Chondrocyte (in vitro differentiated cells): ENCODE measurements around the gene KCNQ1. TPM values are rescaled to one million over a fixed set of nuclear protein-coding genes. Genes with fewer than 3 reads are reported as not detected.

Experiments
- DNase-seq: peaks from one replicate; pipeline ENCODE4 v3.0.0; 2021; ENCODE audit warnings: mixed read lengths, low spot score
- H3K27ac Mint-ChIP-seq: one replicate; pipeline ENCODE4 v1.8.0; 2021; ENCODE audit warnings: mild to moderate bottlenecking, moderate library complexity, mixed read lengths; ENCODE audit not compliant: unreplicated experiment
- H3K27me3 Mint-ChIP-seq: 2 replicates; pipeline ENCODE4 v1.8.0; 2021; ENCODE audit warnings: low read depth, mixed read lengths
- H3K36me3 Mint-ChIP-seq: 2 replicates; pipeline ENCODE4 v1.8.0; 2021; ENCODE audit warnings: low read depth, mixed read lengths
- H3K4me1 Mint-ChIP-seq: 2 replicates; pipeline ENCODE4 v1.8.0; 2021; ENCODE audit warnings: low read depth, mild to moderate bottlenecking, mixed read lengths
- H3K4me3 Mint-ChIP-seq: one replicate; pipeline ENCODE4 v1.8.0; 2021; ENCODE audit warnings: mild to moderate bottlenecking, moderate library complexity, mixed read lengths; ENCODE audit not compliant: unreplicated experiment
- H3K9me3 Mint-ChIP-seq: 2 replicates; pipeline ENCODE4 v1.8.0; 2021; ENCODE audit warnings: low read depth, mixed read lengths
- total RNA-seq: library from RNA; stranded (reverse); gene quantifications from 3 replicates; pipeline ENCODE4 v1.2.1, GENCODE V29; 2021
- TF ChIP-seq, protein P1 (sequence below): fragments of 200-600 bp; sonication (generic); IDR thresholded peaks from 2 replicates; pipeline ENCODE4 v1.5.0; 2021; ENCODE audit warnings: antibody characterized with exemption, mild to moderate bottlenecking, moderate library complexity

KCNQ1 gene
- total RNA-seq, 1 donor from 2014 or later: not detected

DNA sequence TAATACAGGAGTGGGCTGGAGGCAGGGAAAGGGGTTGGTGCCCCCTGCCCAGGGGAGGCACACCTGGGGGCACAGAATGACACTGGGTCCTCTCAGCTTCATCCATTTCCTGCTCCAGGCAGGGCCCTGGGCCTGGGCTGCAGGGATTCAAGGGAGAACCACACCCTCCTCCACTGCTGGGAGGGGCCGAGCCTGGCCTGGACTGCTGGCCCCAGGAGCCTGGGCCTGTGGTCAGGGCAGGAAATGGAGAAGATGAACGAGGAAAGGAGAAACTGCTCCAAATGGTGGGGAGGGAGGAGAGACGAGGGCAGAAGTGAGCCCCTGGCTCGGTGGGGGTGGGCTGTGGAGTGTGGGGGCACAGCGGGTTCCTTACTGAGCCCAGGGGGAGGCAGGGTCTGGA is 293.1 kb downstream of the KCNQ1 start:
- H3K27me3 Mint-ChIP-seq: peaks cover 3% of the 10 kb centered on the region
- DNase-seq: no peak
- peaks cover 21% of the 10 kb centered on the region for H3K4me1 Mint-ChIP-seq
- no peaks in the 10 kb centered on the region for H3K9me3 Mint-ChIP-seq
- no peak overlapping the region for H3K27ac Mint-ChIP-seq
- no peak overlapping the region for H3K4me3 Mint-ChIP-seq
- no peaks in the 10 kb centered on the region for H3K36me3 Mint-ChIP-seq
- TF ChIP-seq, protein P1, sequence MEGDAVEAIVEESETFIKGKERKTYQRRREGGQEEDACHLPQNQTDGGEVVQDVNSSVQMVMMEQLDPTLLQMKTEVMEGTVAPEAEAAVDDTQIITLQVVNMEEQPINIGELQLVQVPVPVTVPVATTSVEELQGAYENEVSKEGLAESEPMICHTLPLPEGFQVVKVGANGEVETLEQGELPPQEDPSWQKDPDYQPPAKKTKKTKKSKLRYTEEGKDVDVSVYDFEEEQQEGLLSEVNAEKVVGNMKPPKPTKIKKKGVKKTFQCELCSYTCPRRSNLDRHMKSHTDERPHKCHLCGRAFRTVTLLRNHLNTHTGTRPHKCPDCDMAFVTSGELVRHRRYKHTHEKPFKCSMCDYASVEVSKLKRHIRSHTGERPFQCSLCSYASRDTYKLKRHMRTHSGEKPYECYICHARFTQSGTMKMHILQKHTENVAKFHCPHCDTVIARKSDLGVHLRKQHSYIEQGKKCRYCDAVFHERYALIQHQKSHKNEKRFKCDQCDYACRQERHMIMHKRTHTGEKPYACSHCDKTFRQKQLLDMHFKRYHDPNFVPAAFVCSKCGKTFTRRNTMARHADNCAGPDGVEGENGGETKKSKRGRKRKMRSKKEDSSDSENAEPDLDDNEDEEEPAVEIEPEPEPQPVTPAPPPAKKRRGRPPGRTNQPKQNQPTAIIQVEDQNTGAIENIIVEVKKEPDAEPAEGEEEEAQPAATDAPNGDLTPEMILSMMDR: no peak

DNA sequence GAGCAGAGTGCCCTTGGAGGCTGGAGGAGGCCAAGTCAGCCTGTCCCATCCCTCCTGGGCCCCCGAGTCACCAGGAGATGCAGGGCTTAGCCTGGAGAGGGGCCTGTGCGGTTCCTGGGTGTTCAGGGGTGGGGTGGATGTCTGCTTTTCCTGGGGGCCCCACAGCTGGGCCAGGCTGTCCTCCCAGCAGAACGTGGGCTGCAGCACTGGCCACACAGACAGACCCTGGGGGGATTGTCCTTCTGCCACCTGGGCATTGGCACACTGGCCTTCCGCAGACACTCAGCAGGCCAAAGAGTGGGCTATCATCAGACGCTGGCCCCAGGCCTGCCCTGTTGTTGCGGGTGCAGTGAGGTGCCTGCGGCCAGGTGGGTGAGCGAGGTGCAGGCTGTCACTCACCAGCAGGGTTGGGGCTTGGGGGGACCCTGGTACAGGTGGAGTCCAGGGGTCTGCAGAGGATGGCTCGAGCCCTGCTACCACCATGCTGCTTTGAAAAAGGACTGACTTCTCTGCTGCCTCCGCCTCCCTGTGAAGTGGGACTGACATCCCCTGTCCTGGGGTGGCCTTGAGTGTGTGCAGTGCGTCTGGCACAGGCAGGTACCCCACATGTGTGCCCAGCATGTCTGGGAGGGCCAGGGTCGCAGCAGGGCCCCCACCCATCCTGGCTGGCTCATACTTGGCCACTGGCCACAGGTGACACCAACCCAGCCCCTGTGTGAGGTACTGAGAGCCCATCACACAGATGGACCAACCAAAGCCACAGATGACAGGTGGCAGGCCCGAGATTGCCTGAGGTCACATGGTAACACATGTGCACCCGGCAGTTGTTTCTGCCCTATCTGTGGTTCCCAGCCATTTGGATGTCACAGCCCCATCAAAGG is 294.0 kb downstream of the KCNQ1 start:
- Mint-ChIP-seq H3K27me3 (peaks cover 1% of the 10 kb centered on the region), H3K4me1 (peaks cover 21% of the 10 kb centered on the region), H3K9me3 (no peaks in the 10 kb centered on the region), H3K36me3 (no peaks in the 10 kb centered on the region), H3K4me3 (no peak overlapping the region), H3K27ac (no peak overlapping the region)
- DNase-seq: no peak
- TF ChIP-seq, protein P1: no peak

DNA sequence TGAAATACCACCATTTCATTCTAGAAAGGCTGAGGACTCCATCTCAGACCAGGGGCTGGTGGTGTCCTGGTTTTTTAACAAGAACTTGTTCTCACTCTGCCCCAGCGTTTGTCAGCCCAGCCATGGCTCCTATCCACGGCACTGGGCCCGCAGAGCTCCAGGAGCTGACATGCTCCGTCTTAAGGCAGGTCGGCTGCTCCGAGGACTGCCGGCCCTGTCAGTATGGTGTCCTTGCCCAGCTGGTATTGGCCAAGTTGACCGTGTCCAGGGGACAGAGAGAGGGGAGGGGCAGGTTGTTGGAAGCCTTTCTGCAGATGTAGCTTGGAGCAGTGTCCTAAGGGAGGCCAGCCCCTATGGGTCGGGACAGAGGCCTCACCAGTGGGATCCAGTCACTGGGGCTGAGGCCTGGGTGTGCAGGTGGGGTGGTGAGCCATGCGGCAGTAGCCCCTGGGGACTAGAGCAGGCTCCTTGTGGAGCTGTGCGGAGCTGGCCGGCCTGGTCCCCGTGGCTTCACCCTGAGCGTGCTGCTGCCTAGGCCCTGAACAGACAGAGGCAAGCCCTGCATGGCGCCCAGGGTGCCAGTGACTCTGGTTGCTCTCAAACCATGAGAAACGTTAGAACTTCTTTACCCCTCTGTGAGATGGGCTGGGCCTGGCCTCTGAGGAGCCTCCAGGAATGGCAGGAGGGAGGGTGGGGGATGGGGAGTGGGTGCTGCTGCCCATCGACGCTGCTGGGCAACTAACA is 294.9 kb downstream of the KCNQ1 start:
- TF ChIP-seq, protein P1: no peak
- Mint-ChIP-seq H3K4me3 (no peak overlapping the region), H3K27ac (no peak overlapping the region), H3K4me1 (peaks cover 21% of the 10 kb centered on the region), H3K36me3 (no peaks in the 10 kb centered on the region), H3K9me3 (no peaks in the 10 kb centered on the region), H3K27me3 (no peaks in the 10 kb centered on the region)
- peak; percentile 80 for DNase-seq

DNA sequence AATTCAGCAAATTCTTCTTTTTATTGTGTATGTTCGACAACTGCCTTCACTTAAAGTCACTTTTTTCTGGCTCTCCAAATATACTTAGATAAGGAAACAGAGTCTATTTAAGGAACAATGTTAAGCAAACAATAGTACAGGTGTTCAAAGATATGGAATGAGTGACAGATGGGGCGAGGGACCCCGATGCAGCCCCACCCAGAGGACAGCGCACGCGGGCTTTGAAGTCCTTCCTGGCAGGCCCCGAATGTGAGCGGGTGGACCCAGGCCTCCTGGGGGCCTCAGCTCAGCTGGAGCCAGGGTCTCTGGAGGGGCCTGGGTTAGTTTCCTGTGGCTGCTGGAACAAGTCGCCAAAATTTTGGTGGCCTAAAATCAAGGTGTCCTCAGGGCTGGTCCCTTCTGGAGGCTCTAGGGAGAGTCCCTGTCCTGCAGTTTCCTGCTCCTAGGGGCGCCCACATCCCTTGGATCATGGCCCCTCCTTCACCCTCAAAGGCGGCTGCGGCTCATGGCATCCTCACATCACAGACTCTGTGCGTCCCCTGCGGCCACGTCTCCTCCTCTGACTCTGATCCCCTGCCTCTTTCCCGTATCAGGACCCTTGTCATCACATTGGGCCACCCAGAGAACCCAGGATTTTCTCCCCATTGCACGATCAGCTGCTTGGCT is 295.6 kb downstream of the KCNQ1 start:
- Mint-ChIP-seq H3K27me3 (no peaks in the 10 kb centered on the region), H3K4me1 (peaks cover 21% of the 10 kb centered on the region)

More for the DNA sequence above, 295.6 kb downstream of the KCNQ1 start:
- H3K4me3 Mint-ChIP-seq: no peak overlapping the region
- TF ChIP-seq, protein P1: no peak
- DNase-seq: peak; percentile 67
- no peaks in the 10 kb centered on the region for H3K36me3 Mint-ChIP-seq
- H3K27ac Mint-ChIP-seq: no peak overlapping the region
- no peaks in the 10 kb centered on the region for H3K9me3 Mint-ChIP-seq
